ENCODE results near the gene MARCOL.
"Not testable (repeated sequence)": the region's sequence is repeated elsewhere in the genome, so short reads cannot be mapped to it uniquely, and the experiment has no call there.

MARCOL gene

DNA sequence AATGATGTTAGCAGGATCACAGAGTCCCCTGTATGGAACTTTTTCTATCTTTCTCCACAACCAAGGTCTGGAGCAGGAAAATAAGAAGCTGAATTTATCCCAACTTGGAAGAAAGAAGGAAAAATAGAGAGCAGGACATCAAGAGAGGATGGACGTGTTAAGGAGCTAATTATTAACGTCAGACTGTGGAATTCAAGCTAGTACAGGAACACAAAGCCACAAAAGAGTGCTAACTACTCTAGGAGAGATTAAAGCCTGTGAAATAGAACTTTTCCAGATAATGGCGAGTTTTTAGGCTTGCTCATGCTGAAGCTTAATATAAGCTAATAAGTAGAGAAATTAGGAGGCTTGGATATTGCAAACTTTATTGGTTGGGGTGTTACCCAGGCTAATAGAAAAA lies 29.6 kb downstream of the MARCOL start:
- DNase-seq (ENCODE audit: low read depth, low spot score) = no peak

DNA sequence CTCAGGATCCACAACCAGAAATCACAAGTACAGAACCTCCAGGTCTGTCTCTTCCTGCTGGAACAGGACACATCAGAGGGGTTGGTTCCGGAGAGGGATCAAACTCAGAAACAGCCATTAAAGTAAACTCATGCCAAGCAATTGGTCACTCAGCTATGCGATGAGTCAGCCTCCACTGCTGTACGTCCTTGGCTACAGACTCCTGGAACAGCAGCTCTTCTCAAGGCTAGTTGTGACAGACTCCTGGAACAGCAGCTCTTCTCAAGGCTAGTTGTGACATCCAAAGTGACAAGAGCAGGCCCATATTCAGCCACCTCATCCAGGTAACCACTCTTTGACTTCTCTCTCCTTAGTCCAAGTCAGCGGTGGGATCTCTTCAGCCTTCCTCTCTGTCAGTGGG lies 30.2 kb downstream of the MARCOL start, which contains the start of gene SPINK13:
Gene SPINK13, plus strand, starts transcription at position 229 of the 400 bp plus-strand sequence. CDS start 1,279 bp downstream, outside the sequence.
- peak; percentile 14 for DNase-seq (ENCODE audit: low read depth, low spot score)

DNA sequence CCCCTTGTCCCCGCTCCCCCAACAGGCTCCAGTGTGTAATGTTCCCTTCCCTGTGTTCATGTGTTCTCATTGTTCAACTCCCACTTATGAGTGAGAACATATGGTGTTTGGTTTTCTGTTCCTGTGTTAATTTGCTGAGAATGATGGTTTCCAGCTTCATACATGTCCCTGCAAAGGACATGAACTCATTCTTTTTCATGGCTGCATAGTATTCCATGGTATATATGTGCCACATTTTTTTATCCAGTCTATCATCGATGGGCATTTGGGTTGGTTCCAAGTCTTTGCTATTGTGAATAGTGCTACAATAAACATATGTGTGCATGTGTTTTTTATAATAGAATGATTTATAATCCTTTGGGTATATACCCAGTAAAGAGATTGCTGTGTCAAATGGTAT lies 36.8 kb downstream of the MARCOL start:
- not testable (repeated sequence) for DNase-seq (ENCODE audit: low read depth, low spot score)

GRCh38 chr5:148280893-148281292 lies 42.6 kb downstream of the MARCOL start:
- DNase-seq (ENCODE audit: low read depth, low spot score) = peak; percentile 68

- DNase-seq (ENCODE audit: low read depth, low spot score) = not testable (repeated sequence)
These were observed 43.0 kb downstream of the MARCOL start for GRCh38 chr5:148281336-148281735.

GRCh38 chr5:148290271-148291195 lies 52.2 kb downstream of the MARCOL start:
- DNase-seq (ENCODE audit: low read depth, low spot score) = no peak
